ENCODE results near the gene MLXIPL.
A peak's percentile ranks its signal among the peaks of the same experiment; 100 is the strongest.
"Not testable (repeated sequence)": the region's sequence is repeated elsewhere in the genome, so short reads cannot be mapped to it uniquely, and the experiment has no call there.

MLXIPL gene

DNA sequence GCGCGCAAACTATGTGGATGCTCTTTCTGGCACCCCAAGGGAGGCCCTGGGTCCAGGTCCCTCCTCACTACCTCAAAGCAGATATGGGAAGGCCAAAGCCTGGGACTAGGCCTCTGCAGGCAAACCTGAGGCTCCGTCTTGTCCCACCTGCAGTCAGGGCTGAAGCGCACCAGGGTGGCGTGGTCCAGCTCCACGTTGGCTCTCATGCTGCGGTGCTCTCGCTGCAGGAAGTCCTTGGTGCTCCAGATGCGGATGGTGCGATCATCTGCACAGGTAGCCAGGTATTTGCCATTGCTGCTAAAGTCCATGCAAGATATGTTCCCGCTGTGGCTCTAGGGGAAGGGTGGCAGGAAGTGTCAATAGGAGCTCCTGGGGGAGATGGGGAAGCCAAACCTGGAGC, 50.5 kb downstream of the MLXIPL start:
- DNase-seq = no peak

- no peak for DNase-seq
Measured at GRCh38 chr7:73573276-73573675, 51.0 kb downstream of the MLXIPL start.

DNA sequence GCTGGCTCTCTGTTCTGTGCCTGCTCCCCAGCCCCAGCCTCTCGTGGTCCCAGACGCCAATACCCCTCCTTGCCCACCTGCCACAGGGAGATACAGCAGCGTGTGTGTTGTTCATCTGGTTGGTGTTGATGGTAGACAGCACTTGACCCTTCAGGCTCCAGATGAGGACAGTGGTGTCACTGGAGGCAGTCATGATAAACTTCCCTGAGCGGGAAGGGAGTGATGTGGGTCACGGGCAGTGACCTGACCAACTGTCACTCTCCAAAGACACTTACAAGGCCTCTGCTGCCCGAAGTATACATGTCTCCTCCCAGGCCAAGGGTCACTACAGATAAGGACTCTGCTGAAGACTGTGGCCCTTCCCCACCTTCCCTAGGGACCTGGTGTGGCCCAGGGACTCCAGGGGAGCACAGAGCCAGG, 51.5 kb downstream of the MLXIPL start:
- DNase-seq = no peak

- no peak for DNase-seq
Measured at GRCh38 chr7:73570977-73571376, 53.3 kb downstream of the MLXIPL start.

GRCh38 chr7:73570521-73570920, 53.8 kb downstream of the MLXIPL start:
- DNase-seq = no peak

DNA sequence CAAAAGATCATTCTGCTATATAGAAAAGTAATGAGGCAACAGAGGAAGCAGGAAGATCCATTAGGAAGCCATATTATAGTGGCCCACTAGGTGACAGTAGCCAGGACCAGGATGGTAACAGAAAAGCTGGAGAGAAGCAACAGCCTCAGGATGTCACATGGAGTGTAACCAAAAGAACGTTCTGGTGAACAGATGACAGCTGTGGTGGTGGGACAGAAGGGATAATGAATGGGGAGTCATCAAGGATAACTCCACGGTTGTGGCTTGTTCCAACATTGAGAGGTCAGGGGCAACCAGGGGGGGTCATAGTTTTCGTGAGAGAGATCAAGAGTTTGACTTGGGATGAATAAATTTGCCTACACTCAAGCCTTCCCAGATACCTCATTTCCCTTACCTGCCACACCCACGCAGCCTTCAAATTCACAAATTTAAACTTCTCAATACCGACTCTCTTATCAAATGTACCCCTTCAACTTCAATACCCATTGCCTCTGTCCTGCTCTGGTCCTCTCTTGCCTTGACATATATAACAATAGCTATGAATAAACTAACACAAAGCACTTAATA, 55.2 kb downstream of the MLXIPL start:
- DNase-seq = no peak

DNA sequence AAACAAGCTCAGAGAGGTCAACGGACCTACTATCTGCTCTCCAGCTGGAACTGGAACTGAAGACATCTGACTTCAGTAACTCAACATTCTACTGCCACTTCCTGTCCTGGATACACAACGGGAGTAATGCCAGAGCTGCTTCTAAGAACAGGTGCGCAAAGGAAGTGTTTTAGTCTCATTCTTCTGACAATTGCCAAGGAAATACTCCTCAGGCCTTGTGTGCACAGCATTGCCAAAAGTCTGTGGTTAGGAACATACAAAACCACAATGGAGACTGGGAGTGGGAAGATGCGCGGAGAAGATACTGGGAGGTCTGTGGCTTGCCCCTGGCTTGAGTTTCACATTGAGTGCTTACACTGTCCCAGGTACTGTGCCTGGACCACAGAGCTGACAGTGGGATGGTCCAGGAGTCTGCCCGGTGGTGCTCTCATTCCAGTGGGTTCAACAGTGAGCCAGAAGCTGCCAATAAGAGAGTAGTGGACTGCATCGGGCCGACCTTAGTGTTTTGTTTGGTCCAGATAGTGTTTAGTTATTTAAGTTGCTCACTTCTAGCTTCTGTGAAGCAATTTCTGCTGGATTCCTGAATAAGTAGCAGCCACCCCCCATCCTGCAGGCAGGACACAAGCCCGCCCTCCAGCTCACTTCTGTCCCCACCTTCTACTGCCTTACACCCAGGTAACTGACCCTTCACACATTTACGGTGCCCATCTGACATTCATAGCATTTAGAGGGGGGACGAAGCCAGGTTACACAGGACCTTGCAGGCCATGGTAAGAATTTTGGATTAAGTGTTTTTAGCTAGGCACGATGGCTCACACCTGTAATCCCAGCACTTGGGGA, 56.3 kb downstream of the MLXIPL start:
- DNase-seq = no peak

DNA sequence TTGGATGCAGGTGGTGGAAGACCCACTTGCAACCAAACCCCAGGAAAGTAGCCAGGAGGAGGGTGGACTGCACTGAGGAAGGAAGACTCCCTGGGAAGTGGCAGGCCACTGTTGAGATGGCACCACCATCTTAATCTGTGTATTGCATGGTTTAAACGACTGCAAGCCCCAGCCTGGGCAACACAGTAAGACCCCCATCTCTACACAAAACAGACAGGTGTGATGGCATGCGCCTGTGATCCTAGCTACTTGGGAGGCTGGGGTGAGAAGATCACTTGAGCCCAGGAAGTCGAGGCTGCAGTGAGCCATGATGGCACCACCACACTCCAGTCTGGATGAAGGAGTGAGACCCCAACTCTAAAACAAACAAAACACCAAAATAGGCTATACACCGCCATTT, 57.2 kb downstream of the MLXIPL start:
- DNase-seq = no peak

DNA sequence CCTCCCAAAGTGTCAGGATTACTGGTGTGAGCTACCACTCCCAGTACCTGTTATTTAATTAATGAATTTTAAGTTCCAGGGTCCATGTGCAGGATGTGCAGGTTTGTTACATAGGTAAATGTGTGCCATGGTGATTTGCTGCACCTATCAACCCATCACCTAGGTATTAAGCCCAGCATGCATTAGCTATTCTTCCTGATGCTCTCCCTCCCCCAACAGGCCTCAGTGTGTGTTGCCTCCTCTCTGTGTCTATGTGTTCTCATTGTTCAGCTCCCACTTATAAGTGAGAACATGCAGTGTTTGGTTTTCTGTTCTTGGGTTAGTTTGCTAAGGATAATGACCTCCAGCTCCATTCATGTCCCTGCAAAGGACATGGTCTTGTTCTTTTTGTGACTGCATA, 57.9 kb downstream of the MLXIPL start:
- DNase-seq = not testable (repeated sequence)

DNA sequence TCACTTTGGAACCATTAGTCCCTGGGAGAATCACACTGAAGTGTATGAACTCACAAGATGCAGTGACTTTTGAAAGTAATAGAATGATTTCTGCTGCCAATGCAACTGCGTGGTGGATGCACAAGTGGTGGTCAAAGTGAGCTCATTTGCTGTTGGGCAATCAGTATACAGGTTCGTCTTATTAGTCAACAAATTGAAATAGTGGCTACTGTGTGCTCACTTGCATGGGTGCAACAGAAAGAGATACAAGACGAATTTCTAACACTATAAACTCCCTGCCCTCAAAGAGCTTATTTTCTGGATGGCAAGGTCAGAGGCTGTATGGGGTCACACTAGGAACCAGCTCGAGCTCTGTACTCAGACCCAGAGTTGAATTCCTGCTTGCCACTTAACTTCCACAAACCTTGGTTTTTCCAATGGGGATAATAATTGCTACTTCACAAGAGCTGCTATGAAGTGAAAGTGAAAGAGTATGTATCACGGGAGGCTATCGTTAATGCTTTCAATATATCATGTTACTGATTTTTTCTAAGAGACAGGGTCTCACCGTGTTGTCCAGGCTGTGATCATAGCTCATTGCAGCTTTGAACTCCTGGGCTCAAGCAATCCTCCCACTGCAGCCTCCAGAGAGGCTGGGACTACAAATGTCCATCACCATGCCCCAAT, 58.5 kb downstream of the MLXIPL start:
- no peak for DNase-seq

- DNase-seq = peak; percentile 34
Measured at GRCh38 chr7:73560109-73560835, 64.0 kb downstream of the MLXIPL start.

- peak; percentile 81 for DNase-seq
Measured at GRCh38 chr7:73557397-73558257, 66.7 kb downstream of the MLXIPL start, which contains the start of gene BCL7B. BCL7B (minus strand) TSS chr7:73557690; CDS start chr7:73557578, 112 bp downstream.

DNA sequence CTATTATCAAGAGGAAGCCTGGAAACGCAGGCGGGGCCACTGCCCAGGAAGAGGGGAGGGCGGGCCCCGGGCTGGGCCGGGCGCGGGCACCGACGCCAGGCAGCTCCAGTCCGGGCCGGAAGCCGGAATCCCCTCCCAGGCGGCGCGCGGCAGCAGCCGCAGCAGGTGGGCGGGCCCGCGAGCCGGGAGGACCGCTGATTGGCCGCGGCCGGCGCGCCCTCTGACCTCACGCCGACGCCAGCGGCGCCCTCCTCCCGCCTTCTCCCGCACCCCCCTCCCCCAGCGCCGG, 67.3 kb downstream of the MLXIPL start:
- DNase-seq = peak; percentile 93

- DNase-seq = no peak
Measured at GRCh38 chr7:73556208-73557107, 67.9 kb downstream of the MLXIPL start.

GRCh38 chr7:73555411-73555982, 68.8 kb downstream of the MLXIPL start:
- no peak for DNase-seq

- DNase-seq = not testable (repeated sequence)
Measured at GRCh38 chr7:73550093-73550492, 74.2 kb downstream of the MLXIPL start.

DNA sequence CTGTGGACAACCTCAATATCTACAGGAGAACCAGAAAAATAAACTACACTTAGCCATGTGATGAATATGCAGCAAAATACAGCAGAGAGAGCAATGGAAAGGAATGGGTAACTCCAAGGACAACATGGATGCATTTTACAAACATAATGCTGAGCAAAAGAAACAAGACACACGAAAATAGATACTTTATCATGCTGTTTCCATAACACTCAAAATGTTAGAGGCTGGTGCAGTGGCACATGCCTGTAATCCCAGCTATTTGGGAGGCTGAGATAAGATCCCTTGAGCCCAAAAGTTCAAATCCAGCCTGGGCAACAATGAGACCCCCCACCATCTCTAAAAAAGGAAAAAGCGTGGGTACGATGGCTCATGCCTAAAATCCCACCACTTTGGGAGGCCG, 75.1 kb downstream of the MLXIPL start:
- DNase-seq = no peak

GRCh38 chr7:73547841-73548240, 76.5 kb downstream of the MLXIPL start:
- DNase-seq = no peak

DNA sequence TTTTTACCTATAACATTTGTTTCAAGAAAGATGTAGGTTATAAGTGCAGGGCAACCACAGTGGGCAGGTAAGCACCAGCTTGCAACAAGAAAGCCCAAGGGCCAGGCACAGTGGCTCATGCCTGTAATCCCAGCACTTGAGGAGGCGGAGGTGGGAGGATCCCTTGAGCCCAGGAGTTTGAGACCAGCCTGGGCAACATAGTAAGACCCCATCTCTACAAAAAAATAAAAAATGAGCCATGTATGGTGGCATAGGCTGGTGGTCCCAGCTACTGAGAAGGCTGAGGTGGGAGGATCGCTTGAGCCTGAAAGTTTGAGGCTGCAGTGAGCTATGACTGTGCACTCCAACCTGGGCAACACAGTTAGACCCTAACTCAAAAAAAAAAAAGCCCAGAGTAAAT, 79.6 kb downstream of the MLXIPL start:
- no peak for DNase-seq

Data from activated CD4-positive, alpha-beta T cell treated with anti-CD3 and anti-CD28 coated beads for 48 hours (primary cell).